KOPT-K1 (cell line): ENCODE measurements around the gene CIAO1.
A peak's percentile ranks its signal among the peaks of the same experiment; 100 is the strongest.
"Not testable (repeated sequence)": the region's sequence is repeated elsewhere in the genome, so short reads cannot be mapped to it uniquely, and the experiment has no call there.

Source experiments
- H3K27ac ChIP-seq: fragments of 200-600 bp; sonication (generic); 2 replicates; pipeline ENCODE4 v1.5.1; 2016; ENCODE audit warnings: antibody characterized with exemption, mild to moderate bottlenecking, low read depth, low read length; ENCODE audit not compliant: poor library complexity, severe bottlenecking
- H3K36me3 ChIP-seq: fragments of 200-600 bp; sonication (generic); 2 replicates; pipeline ENCODE4 v1.5.1; 2017; ENCODE audit warnings: antibody characterized with exemption, mild to moderate bottlenecking, low read length, moderate library complexity; ENCODE audit not compliant: insufficient read depth
- H3K9me3 ChIP-seq: fragments of 200-600 bp; sonication (generic); 2 replicates; pipeline ENCODE4 v1.5.1; 2017; ENCODE audit warnings: antibody characterized with exemption, low read length, mild to moderate bottlenecking; ENCODE audit not compliant: insufficient read depth, poor library complexity, severe bottlenecking

CIAO1 gene

GRCh38 chr2:96265840-96266679, at the start of gene CIAO1, which contains the start of gene TMEM127:
Gene CIAO1 (plus strand): TSS chr2:96266225. CDS start chr2:96266351, 126 bp downstream.
Gene TMEM127 (minus strand): TSS chr2:96265997. CDS start chr2:96265381, 616 bp downstream.
- Histone ChIP-seq H3K9me3 (no peaks in the 10 kb centered on the region), H3K36me3 (peaks cover 71% of the 10 kb centered on the region), H3K27ac (peak within 1 kb of the TSS; percentile 86)

- Histone ChIP-seq H3K36me3 (no peaks in the 10 kb centered on the region), H3K9me3 (no peaks in the 10 kb centered on the region), H3K27ac (no peak overlapping the region)
Measured at GRCh38 chr2:96218508-96219131, 47.4 kb upstream of the CIAO1 start.

GRCh38 chr2:96219959-96220358, 46.1 kb upstream of the CIAO1 start:
- not testable (repeated sequence) for H3K27ac ChIP-seq, H3K9me3 ChIP-seq, H3K36me3 ChIP-seq

- not testable (repeated sequence) for H3K9me3 ChIP-seq, H3K36me3 ChIP-seq, H3K27ac ChIP-seq
Measured at GRCh38 chr2:96221106-96221505, 44.9 kb upstream of the CIAO1 start.

GRCh38 chr2:96225016-96225533, 41.0 kb upstream of the CIAO1 start:
- no peak overlapping the region for H3K27ac ChIP-seq
- no peaks in the 10 kb centered on the region for H3K9me3 ChIP-seq
- H3K36me3 ChIP-seq, result no peaks in the 10 kb centered on the region

- no peaks in the 10 kb centered on the region for H3K36me3 ChIP-seq
- H3K27ac ChIP-seq, result no peak overlapping the region
- H3K9me3 ChIP-seq, result no peaks in the 10 kb centered on the region
Measured at GRCh38 chr2:96231316-96231715, 34.7 kb upstream of the CIAO1 start.

- Histone ChIP-seq H3K27ac (no peak overlapping the region), H3K9me3 (no peaks in the 10 kb centered on the region), H3K36me3 (no peaks in the 10 kb centered on the region)
Measured at GRCh38 chr2:96233436-96233835, 32.6 kb upstream of the CIAO1 start.

GRCh38 chr2:96233880-96234316, 32.1 kb upstream of the CIAO1 start:
- Histone ChIP-seq H3K27ac (no peak overlapping the region), H3K36me3 (no peaks in the 10 kb centered on the region), H3K9me3 (no peaks in the 10 kb centered on the region)

- H3K9me3 ChIP-seq, result no peaks in the 10 kb centered on the region
- no peaks in the 10 kb centered on the region for H3K36me3 ChIP-seq
- no peak overlapping the region for H3K27ac ChIP-seq
Measured at GRCh38 chr2:96236882-96237281, 29.1 kb upstream of the CIAO1 start.

- Histone ChIP-seq H3K27ac (no peak overlapping the region), H3K36me3 (no peaks in the 10 kb centered on the region), H3K9me3 (no peaks in the 10 kb centered on the region)
Measured at GRCh38 chr2:96238266-96238665, 27.8 kb upstream of the CIAO1 start.

GRCh38 chr2:96239091-96239490, 26.9 kb upstream of the CIAO1 start:
- H3K9me3 ChIP-seq, result no peaks in the 10 kb centered on the region
- H3K36me3 ChIP-seq, result no peaks in the 10 kb centered on the region
- H3K27ac ChIP-seq, result no peak overlapping the region

- no peak overlapping the region for H3K27ac ChIP-seq
- H3K36me3 ChIP-seq, result no peaks in the 10 kb centered on the region
- H3K9me3 ChIP-seq, result no peaks in the 10 kb centered on the region
Measured at GRCh38 chr2:96239745-96240264, 26.2 kb upstream of the CIAO1 start.

GRCh38 chr2:96240341-96241038, 25.5 kb upstream of the CIAO1 start:
- no peaks in the 10 kb centered on the region for H3K36me3 ChIP-seq
- no peaks in the 10 kb centered on the region for H3K9me3 ChIP-seq
- no peak overlapping the region for H3K27ac ChIP-seq

GRCh38 chr2:96241227-96241626, 24.8 kb upstream of the CIAO1 start:
- peak overlapping the region; percentile 61 for H3K27ac ChIP-seq
- no peaks in the 10 kb centered on the region for H3K36me3 ChIP-seq
- no peaks in the 10 kb centered on the region for H3K9me3 ChIP-seq
